Left ventricle myocardium inferior (tissue), 1 donor: ENCODE results near the gene ATP11B. TPM values are rescaled to one million over a fixed set of nuclear protein-coding genes. Genes with fewer than 3 reads are reported as not detected.

Experiments
- DNase-seq: peaks from one replicate; pipeline ENCODE4 v3.0.0-alpha.2; 2020
- H3K27ac ChIP-seq: fragments of 200-600 bp; replicated peaks from 2 replicates; pipeline ENCODE4 v1.8.0; 2021
- H3K27me3 ChIP-seq: fragments of 200-600 bp; 2 replicates; pipeline ENCODE4 v1.8.0; 2021; ENCODE audit warnings: low read depth
- H3K36me3 ChIP-seq: fragments of 200-600 bp; 2 replicates; pipeline ENCODE4 v1.8.0; 2021
- H3K4me1 ChIP-seq: fragments of 200-600 bp; 2 replicates; pipeline ENCODE4 v1.8.0; 2021
- H3K4me3 ChIP-seq: fragments of 200-600 bp; 2 replicates; pipeline ENCODE4 v1.8.0; 2021; ENCODE audit warnings: mild to moderate bottlenecking, moderate library complexity
- H3K9me3 ChIP-seq: fragments of 200-600 bp; replicated peaks from 2 replicates; pipeline ENCODE4 v1.8.0; 2021
- CTCF ChIP-seq: fragments of 200-600 bp; IDR thresholded peaks from 2 replicates; pipeline ENCODE4 v1.8.0; 2021; ENCODE audit warnings: antibody characterized with exemption, mild to moderate bottlenecking, borderline replicate concordance
- intact Hi-C: fragments of 100-400 bp; cut with micrococcal nuclease; formaldehyde crosslinking; loops from one replicate; pipeline ENCODE4 v1.11.0; 2022
- total RNA-seq: library from RNA; stranded (reverse); fragmentation: NEBNext Ultra II Directional; extraction: Animal tissue kit (Norgen Biotek cat#: 25700); gene quantifications from one replicate; pipeline ENCODE4 v1.2.1, GENCODE V29; 2021
- donor health status: DM: no; HTN: yes; CAD: no; lungs with severe emphysema.

The ATP11B gene
- total RNA-seq, 1 donor from 2014 or later, result 32.4 TPM

GRCh38 chr3:182763896-182764295 lies 29.4 kb upstream of the ATP11B start:
- DNase-seq, result no peak
- H3K36me3 ChIP-seq, result no peaks in the 10 kb centered on the region
- peaks cover 5% of the 10 kb centered on the region for H3K27me3 ChIP-seq
- intact Hi-C loops, result no loop called here
- H3K27ac ChIP-seq, result no peak overlapping the region
- H3K4me1 ChIP-seq, result no peaks in the 10 kb centered on the region
- H3K9me3 ChIP-seq, result no peaks in the 10 kb centered on the region
- no peak overlapping the region for H3K4me3 ChIP-seq
- no peak for TF ChIP-seq CTCF

DNA sequence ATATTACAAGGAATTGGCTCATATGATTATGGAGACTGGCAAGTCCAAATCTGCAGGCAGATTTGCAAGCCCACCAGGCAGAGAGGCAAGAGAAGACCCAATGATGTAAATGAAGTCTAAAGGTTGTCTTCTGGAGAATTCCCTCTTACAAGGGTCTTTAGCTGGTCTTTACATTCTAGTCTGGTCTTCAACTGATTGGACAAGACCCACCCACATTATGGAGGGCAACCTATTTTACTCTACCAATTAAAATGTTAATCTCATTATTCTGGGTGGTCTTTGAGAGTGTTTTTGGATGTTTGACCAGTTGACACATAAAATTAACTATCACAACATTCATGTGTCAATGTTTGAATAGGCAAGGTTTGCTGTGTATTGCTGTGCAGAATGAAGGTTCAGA lies 28.0 kb upstream of the ATP11B start:
- intact Hi-C loops, result no loop called here
- H3K27ac ChIP-seq, result no peak overlapping the region
- H3K36me3 ChIP-seq, result no peaks in the 10 kb centered on the region
- H3K27me3 ChIP-seq, result no peaks in the 10 kb centered on the region
- H3K4me1 ChIP-seq, result no peaks in the 10 kb centered on the region
- no peak for DNase-seq
- no peaks in the 10 kb centered on the region for H3K9me3 ChIP-seq
- no peak for TF ChIP-seq CTCF
- no peak overlapping the region for H3K4me3 ChIP-seq

- Histone ChIP-seq H3K9me3 (no peaks in the 10 kb centered on the region), H3K4me3 (no peak overlapping the region), H3K4me1 (no peaks in the 10 kb centered on the region), H3K27ac (no peak overlapping the region), H3K36me3 (no peaks in the 10 kb centered on the region), H3K27me3 (no peaks in the 10 kb centered on the region)
- TF ChIP-seq CTCF, result no peak
- DNase-seq, result no peak
- intact Hi-C loops, result no loop called here
These were observed 27.2 kb upstream of the ATP11B start for GRCh38 chr3:182766099-182766498.

DNA sequence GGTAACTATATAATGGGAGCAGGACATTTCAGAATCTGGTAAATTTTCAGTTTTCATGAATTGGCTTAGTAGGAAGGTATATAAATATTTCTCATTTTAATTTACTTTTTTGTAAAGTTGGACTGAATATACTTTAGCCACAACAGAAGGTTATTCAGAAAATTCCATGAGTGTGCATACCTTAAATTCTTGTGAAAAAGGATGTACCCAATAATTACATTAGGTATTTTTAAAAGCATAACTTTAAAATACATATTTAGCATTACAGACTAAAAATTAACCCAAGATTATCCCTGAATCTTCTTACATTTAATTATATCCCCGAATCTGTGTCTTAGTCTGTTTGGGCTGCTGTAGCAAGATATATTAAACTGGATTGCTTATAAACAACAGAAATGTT lies 24.9 kb upstream of the ATP11B start:
- DNase-seq, result no peak
- Histone ChIP-seq H3K27ac (no peak overlapping the region), H3K4me1 (no peaks in the 10 kb centered on the region), H3K27me3 (no peaks in the 10 kb centered on the region), H3K4me3 (no peak overlapping the region), H3K36me3 (no peaks in the 10 kb centered on the region), H3K9me3 (no peaks in the 10 kb centered on the region)
- intact Hi-C loops, result no loop called here
- TF ChIP-seq CTCF, result no peak

- Histone ChIP-seq H3K27me3 (no peaks in the 10 kb centered on the region), H3K27ac (no peak overlapping the region), H3K36me3 (no peaks in the 10 kb centered on the region), H3K4me1 (no peaks in the 10 kb centered on the region), H3K4me3 (no peak overlapping the region), H3K9me3 (no peaks in the 10 kb centered on the region)
- intact Hi-C loops, result no loop called here
- no peak for DNase-seq
- TF ChIP-seq CTCF, result no peak
These were observed 23.6 kb upstream of the ATP11B start for GRCh38 chr3:182769673-182770072.

GRCh38 chr3:182782149-182782548 lies 11.2 kb upstream of the ATP11B start:
- Histone ChIP-seq H3K36me3 (no peaks in the 10 kb centered on the region), H3K27ac (no peak overlapping the region), H3K9me3 (peaks cover 1% of the 10 kb centered on the region), H3K4me1 (no peaks in the 10 kb centered on the region), H3K4me3 (no peak overlapping the region), H3K27me3 (peaks cover 44% of the 10 kb centered on the region)
- intact Hi-C loops, result no loop called here
- TF ChIP-seq CTCF, result no peak
- DNase-seq, result no peak
